Activated CD4-positive, alpha-beta T cell treated with anti-CD3 and anti-CD28 coated beads for 48 hours (primary cell): Measurements from ENCODE around the gene CSK.
A peak's percentile ranks its signal among the peaks of the same experiment; 100 is the strongest.

Experiments
- DNase-seq: peaks from one replicate; pipeline ENCODE4 v3.0.0-alpha.2; 2020

The CSK gene

DNA sequence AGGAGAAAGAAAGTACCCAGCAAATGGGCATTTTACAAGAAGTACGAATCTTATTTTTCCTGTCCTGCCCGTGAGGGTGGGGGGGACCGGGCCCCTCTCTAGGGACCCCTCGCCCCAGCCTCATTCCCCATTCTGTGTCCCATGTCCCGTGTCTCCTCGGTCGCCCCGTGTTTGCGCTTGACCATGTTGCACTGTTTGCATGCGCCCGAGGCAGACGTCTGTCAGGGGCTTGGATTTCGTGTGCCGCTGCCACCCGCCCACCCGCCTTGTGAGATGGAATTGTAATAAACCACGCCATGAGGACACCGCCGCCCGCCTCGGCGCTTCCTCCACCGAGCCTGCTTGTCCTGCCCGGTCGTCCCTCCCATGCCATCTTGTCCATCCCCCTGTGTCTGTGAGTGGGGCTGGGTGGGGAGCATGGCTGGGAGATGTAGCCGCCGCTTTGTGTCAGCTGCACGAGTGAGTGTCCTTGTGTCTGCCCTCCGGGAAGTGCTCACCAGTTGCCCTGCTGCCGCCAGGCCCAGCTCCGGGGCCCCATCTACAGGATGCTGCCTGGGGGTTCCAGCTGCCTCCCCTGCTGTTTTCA lies 21.1 kb downstream of the CSK start:
- DNase-seq: no peak

GRCh38 chr15:74804935-74805334 lies 23.1 kb downstream of the CSK start:
- DNase-seq: no peak

- no peak for DNase-seq
These were observed 25.4 kb downstream of the CSK start for GRCh38 chr15:74807282-74807681.

GRCh38 chr15:74808078-74808839 lies 26.4 kb downstream of the CSK start:
- no peak for DNase-seq

- no peak for DNase-seq
These were observed 27.0 kb downstream of the CSK start for GRCh38 chr15:74808840-74809229.

GRCh38 chr15:74809242-74809641 lies 27.4 kb downstream of the CSK start:
- DNase-seq: no peak

GRCh38 chr15:74809956-74810355 lies 28.1 kb downstream of the CSK start:
- no peak for DNase-seq

DNA sequence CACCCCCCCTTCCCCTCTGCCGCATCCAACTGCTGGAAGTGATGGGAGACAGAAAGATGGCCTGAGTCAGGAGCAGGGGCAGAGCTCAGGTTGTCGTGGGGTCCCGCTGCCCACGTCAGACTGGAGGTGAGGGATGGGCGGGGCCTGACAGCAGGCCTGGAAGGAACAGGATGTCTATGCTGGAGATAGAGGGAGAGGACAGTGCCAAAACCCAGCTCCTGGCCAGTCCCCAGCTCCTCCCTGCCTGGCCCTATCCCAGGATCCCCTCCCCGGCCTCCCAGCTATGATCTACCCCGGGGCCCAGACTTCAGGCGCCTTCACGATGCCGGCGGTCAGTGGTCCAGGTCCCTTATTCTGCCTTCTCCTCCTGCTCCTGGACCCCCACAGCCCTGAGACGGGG lies 30.7 kb downstream of the CSK start, which contains the start of gene LMAN1L:
Gene LMAN1L, plus strand, starts transcription at position 303 of the 400 bp plus-strand sequence. Its CDS starts 20 bp downstream, at position 323.
- DNase-seq: no peak

DNA sequence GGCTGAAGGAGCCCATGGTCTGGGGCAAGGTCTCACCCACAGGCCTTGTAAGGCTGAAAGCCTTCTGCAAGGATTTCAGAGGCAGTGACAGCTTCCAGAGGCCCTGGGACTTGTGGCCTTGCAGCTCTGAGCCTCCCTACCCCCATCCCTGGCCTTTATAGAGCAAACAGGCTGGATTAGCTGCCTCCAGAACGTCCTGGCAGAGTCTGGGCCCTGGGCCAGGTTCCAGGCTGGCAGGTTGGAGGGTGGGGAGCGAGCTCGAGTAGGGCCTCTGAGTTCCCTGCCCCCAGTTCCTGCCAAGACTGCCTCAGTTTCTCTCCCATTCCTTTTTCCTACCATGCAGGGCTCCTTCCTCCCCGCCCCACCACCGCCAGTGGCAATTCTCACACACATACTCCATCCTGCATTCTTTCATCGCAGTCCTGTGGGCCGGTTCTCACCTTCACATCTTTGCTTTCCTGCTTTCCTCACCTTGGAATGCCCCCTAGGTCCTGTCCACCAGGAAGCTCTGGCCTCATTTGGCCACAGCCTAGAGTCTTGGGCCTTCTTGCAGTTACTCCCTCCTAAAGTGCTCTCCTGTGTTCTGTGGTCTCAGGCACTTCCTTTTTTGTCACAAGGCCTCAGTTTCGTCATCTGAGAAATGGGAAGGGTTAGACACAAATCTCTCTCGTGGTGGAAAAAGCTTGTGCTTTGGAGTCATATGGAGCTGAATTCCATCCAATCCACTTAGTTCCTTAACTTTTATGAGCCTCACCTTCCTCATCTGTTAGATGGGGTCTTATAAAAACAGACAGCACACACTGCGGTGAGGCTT lies 33.4 kb downstream of the CSK start:
- DNase-seq: no peak

GRCh38 chr15:74815961-74816360 lies 34.1 kb downstream of the CSK start:
- DNase-seq: no peak

- no peak for DNase-seq
These were observed 34.9 kb downstream of the CSK start for GRCh38 chr15:74816624-74817369.

DNA sequence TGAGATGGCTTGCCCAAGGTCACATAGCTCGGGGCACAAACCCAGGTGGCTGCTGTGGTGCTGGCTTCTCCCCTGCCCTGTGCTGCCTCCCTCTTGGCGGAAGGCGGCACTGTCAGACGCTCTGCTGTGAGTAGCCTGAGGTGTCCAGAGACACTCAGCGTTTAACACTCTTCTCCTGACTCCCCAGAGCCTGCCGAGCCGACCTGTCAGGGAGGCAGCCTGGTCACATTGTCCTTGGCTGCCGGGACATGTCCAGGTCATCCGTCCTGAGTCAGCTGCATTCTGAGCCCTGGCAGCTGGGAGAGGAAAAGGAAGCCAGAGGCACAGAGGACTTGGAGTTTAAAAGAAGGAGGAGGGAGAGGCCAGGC lies 35.5 kb downstream of the CSK start:
- DNase-seq: no peak

DNA sequence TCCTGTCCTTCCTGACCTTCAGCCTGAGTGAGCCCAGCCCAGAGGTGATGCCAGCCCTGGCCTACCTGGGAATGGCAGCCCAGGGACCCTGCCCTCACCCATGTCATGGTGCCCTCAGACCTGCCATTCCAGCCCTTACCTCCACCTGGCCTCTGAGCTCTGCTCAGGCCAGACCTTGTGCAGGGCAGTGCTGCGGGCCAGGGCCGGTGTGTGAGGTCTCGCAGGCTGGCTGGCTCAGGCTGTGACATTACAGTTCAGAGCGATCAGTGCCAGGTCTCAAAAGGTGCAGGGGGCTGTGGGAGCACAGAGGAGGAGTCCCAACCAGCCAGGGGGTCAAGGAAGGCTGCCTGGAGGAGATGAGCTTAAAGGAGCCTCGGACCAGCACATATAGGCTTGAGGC lies 38.2 kb downstream of the CSK start:
- no peak for DNase-seq

GRCh38 chr15:74821091-74821789 lies 39.4 kb downstream of the CSK start:
- no peak for DNase-seq

DNA sequence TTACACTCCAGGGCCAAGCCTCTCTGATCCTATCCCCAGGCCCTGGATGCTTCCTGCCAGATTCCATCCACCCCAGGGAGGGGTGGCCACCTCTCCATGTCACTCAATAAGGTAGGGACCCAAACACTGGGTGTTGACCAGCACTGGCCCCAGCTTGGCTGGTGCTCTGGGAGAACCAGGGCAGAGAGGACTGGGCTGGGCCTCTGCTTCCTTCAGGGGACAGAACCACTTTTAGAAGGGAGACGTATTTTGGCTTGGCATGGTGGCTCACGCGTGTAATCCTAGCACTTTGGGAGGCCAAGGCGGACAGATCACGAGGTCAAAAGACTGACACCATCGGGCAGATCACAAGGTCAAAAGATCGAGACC lies 39.9 kb downstream of the CSK start:
- DNase-seq: no peak

DNA sequence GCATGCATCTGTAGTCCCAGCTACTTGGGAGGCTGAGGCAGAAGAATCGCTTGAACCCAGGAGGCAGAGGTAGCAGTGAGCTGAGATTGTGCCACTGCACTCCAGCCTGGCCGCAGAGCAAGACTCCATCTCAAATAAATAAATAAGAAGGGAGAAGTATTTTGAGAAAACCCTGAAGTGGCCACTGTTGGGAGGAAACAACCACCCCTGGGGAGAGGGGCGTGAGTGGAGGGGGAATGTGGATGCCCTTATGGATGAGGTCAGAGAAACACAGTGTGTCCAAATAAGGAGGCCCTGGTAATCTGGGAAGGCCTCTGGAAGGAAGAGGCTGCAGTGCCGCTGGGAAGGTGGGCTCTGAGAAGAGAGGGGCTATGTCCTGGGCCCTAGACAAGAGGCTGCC lies 40.4 kb downstream of the CSK start:
- DNase-seq: no peak

- no peak for DNase-seq
These were observed 41.4 kb downstream of the CSK start for GRCh38 chr15:74823324-74823723.

DNA sequence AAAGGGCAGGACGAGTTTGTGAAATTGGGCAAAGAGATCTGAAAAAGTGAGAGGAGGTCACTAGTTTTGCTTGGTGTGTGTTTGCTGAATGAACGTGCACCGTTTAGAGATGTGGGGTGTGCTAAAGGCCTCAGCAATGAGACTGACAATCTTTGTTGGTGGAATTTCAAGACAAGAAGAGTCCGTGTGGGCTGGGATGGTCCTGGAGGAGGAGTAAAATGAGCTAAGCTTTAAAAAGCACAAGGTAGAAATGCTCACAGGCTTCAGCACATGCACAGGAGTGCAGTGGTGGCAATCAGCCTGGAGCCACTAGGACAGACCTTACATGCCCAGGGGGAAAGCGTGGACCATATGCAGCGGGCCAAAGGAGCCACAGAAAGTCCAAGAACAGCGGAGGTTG lies 43.1 kb downstream of the CSK start:
- no peak for DNase-seq

DNA sequence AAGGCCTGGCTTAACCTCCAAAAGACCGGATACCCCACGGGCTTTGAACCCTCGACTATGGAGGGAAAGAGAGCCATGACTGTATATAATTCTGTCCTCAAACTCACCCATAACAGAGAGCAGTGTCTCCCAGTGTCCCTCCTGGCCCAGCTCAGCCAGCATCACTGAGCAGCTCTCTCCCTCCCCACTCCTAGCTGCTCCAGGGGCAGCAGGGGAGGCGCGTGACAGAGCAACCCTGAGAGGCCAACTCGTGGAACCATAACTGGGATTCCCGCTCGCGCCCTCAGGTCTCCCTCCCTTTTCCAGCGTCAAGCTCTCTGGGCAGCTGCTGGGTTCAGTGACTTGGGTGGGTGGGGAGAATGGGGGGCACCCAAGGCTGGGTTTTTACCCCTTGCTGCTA lies 44.0 kb downstream of the CSK start:
- DNase-seq: no peak

DNA sequence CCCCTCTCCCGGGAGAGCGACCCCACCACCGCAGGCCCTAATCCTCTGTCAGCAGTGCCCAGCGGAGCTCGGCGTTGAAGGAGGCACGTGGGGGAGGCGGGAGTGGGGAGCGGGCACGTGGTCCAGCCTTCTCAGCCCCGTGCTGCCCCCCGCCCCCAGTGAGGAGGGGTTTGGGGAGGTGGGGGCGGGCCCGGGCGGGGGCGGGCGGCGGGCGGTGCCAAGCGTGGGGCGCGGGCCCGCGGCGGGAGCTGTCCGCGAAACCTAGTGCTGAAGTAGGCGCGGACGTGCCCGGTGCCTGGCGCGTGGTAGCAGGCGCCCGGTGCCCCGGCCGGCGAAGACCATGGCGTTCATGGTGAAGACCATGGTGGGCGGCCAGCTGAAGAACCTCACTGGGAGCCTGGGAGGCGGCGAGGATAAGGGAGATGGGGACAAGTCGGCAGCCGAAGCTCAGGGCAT lies 44.5 kb downstream of the CSK start, which contains the start of gene CPLX3:
Gene CPLX3, plus strand, starts transcription at position 264 of the 456 bp plus-strand sequence. Its CDS starts 77 bp downstream, at position 341.
- peak; percentile 46 for DNase-seq

- DNase-seq: no peak
These were observed 45.0 kb downstream of the CSK start for GRCh38 chr15:74826921-74827320.

DNA sequence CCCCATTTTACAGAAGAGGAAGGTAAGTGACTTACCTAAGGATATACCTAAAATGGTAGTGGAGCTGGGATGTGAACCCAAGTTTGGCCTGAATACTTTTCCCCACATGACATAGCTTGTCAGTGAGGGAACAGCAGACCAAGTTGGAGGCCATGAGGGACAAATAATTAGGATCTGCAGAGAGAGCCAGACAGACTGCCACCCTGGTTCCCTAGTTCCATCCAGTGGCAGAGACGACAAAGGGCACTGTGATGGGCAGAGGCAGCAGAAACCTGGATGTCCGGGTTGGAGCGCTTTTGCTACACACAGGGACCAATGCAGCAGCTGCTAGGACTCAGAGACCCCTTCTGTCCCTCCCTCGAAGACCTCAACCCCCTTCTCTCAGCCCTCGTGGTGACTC lies 45.7 kb downstream of the CSK start:
- DNase-seq: no peak
